DOHH2 (cell line): Measurements from ENCODE around the gene DNAJC16.

Experiments
- EZH2phosphoT487 ChIP-seq: fragments of 200-600 bp; sonication (generic); IDR thresholded peaks from 2 replicates; pipeline ENCODE4 v1.6.1; 2017; ENCODE audit warnings: borderline replicate concordance, mild to moderate bottlenecking, antibody characterized with exemption, low read length, moderate library complexity, mixed read lengths
- TF ChIP-seq, protein P1 (sequence below): fragments of 200-600 bp; sonication (generic); IDR thresholded peaks from one replicate; pipeline ENCODE4 v1.5.1; 2014; ENCODE audit warnings: antibody characterized with exemption, mild to moderate bottlenecking, low read depth, low read length; ENCODE audit not compliant: poor library complexity, severe bottlenecking

DNA sequence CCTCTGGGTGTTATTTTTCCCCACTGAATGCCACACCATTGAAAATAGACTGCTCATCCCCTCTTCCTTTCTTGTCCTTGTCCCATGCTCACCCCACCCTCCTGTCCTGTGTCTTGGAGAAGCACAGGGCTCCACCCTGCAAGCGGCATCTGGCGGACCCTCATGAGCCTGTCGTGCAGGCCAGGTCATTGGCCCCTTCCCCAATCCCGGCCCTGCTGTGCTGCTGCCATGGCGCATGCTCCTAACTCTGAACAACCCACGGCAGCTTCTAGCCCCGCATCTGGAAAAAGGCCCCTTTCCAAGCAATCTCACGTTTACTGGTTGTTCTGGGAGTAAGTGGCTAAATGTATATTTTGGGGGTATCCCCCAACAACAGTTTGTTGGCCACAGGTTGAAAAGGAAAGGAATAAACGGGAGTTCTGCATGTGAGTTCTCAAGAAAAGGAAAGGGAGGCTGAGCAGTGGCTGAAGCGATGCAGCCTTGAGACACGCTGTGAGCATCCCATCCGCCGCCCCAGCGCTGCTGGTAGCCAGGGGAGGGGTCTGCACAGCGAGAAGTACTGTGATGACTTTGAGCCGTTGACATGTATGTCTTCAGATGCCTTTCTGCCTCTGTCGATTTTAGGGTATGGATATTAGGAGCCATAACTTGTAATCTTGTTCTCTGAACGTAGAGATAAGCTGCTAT, 41.9 kb downstream of the DNAJC16 start:
- TF ChIP-seq, protein P1, sequence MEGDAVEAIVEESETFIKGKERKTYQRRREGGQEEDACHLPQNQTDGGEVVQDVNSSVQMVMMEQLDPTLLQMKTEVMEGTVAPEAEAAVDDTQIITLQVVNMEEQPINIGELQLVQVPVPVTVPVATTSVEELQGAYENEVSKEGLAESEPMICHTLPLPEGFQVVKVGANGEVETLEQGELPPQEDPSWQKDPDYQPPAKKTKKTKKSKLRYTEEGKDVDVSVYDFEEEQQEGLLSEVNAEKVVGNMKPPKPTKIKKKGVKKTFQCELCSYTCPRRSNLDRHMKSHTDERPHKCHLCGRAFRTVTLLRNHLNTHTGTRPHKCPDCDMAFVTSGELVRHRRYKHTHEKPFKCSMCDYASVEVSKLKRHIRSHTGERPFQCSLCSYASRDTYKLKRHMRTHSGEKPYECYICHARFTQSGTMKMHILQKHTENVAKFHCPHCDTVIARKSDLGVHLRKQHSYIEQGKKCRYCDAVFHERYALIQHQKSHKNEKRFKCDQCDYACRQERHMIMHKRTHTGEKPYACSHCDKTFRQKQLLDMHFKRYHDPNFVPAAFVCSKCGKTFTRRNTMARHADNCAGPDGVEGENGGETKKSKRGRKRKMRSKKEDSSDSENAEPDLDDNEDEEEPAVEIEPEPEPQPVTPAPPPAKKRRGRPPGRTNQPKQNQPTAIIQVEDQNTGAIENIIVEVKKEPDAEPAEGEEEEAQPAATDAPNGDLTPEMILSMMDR, result no peak
- TF ChIP-seq EZH2phosphoT487, result no peak
